A673 (cell line): Measurements from ENCODE around the gene SRM.

Experiments
- EZH2 ChIP-seq: fragments of 200-600 bp; sonication (generic); IDR thresholded peaks from 2 replicates; pipeline ENCODE4 v1.6.1; 2017; ENCODE audit warnings: borderline replicate concordance, low read depth, mild to moderate bottlenecking, mixed read lengths, antibody characterized with exemption, low read length; ENCODE audit not compliant: poor library complexity, severe bottlenecking
- TF ChIP-seq, protein P1 (sequence below): fragments of 300-800, 200-600 bp; sonication (generic); conservative IDR thresholded peaks from 2 replicates; pipeline ENCODE4 v1.5.1; 2017; ENCODE audit warnings: low read depth, mild to moderate bottlenecking, antibody characterized with exemption, low read length, moderate library complexity, mixed read lengths

DNA sequence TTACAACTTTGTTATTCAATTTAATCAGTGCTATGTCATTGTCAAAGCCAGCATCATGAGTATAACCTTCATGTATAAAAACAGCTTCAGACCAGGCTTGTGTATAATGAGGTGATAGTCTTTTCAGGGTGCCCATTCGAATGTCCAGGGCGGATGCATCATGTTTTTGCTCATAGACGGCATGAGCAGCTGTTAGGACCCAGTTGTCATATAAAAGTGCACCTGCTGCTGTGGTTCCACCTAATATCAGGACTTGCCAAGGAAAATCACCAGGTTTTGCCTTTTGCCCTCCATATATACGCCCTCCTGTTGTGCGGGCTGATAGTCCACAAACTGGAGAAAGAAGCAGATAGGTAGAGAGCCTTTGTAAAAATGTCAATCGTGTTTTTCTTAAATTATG lies 32.5 kb downstream of the SRM start:
- TF ChIP-seq, protein P1, sequence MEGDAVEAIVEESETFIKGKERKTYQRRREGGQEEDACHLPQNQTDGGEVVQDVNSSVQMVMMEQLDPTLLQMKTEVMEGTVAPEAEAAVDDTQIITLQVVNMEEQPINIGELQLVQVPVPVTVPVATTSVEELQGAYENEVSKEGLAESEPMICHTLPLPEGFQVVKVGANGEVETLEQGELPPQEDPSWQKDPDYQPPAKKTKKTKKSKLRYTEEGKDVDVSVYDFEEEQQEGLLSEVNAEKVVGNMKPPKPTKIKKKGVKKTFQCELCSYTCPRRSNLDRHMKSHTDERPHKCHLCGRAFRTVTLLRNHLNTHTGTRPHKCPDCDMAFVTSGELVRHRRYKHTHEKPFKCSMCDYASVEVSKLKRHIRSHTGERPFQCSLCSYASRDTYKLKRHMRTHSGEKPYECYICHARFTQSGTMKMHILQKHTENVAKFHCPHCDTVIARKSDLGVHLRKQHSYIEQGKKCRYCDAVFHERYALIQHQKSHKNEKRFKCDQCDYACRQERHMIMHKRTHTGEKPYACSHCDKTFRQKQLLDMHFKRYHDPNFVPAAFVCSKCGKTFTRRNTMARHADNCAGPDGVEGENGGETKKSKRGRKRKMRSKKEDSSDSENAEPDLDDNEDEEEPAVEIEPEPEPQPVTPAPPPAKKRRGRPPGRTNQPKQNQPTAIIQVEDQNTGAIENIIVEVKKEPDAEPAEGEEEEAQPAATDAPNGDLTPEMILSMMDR, result no peak
- no peak for TF ChIP-seq EZH2
